Erythroblast (primary cell): ENCODE data around the gene ZNF423.

Experiments used
- DNase-seq, 2 experiments: peaks; one replicate each; lab custom pipeline; 2025; lab: John Stamatoyannopoulos, UW
- GATA1 ChIP-seq: IDR thresholded peaks from 2 replicates; pipeline ENCODE4 v1.6.1; 2011; ENCODE audit warnings: low read depth, mild to moderate bottlenecking, control low read depth, low read length, moderate library complexity
- POLR2A ChIP-seq: IDR thresholded peaks from 2 replicates; pipeline ENCODE4 v1.6.1; 2011; ENCODE audit warnings: mild to moderate bottlenecking, low read length

The ZNF423 gene

GRCh38 chr16:49453983-49454382 lies 401.9 kb downstream of the ZNF423 start:
- no peak for DNase-seq
- TF ChIP-seq GATA1 (no peak), POLR2A (no peak)

GRCh38 chr16:49453021-49453420 lies 402.9 kb downstream of the ZNF423 start:
- DNase-seq, result no peak
- TF ChIP-seq GATA1 (no peak), POLR2A (no peak)

- no peak for DNase-seq
- no peak for TF ChIP-seq GATA1
- no peak for TF ChIP-seq POLR2A
Observed at GRCh38 chr16:49452578-49452977, 403.3 kb downstream of the ZNF423 start.

DNA sequence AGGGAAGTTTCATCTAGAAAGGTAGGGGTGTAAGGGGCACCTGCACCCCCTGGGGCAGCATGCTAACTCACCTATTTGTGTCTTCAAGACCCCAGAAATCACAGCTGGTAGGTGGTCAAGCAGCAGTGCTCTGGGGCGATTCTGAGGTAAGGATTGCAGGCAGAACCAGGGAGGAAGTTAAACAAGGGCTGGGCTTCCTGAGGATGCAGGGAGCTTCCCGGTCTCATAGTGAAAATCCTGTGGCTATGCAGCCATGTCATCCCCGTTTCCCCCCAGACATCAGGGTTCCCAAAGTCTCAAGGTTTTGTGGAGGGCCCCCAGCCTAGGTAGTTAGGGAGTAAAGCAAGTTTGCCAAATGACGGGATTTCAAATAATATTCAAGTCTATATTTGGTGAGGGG lies 403.8 kb downstream of the ZNF423 start:
- DNase-seq, result no peak
- TF ChIP-seq GATA1, result no peak

DNA sequence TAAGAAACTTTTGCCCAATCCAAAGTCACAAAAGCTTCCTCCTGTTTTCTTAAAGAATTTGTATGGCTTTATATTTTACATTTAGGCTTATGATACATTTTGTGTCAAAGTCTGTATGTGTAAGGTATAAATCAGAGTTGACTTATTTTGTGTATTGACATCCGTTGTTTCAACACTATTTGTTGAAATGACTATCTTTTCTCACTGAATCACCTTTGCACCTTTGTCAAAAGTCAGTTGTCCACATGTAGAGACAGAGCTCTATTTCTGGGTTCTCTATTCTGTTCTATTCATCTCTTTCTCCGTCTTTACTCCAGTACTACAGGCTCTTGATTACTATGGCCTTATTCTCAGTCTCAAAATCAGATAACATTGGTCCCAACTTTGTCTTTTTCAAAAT lies 409.1 kb downstream of the ZNF423 start:
- no peak for TF ChIP-seq GATA1
- TF ChIP-seq POLR2A, result no peak
- no peak for DNase-seq

DNA sequence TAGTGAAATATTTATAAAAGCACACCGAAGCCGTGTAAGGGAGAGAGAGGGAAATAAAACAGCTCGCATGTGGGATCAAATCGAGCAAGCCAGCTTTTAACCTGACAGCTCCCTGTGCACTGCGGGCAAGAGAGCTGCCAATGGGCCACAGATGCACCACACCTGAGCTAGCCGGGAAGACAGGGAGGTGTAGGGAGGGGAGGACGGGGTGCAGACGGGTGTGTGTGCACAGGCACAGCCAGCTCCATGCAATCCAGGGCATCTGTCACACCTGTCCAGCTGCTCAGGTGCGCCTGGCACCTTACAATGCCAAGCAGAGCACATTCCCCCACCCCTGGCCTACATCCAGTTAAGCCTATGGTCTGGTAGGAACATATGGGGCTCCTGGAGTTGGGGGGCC lies 412.3 kb downstream of the ZNF423 start:
- TF ChIP-seq POLR2A (no peak), GATA1 (no peak)
- no peak for DNase-seq

DNA sequence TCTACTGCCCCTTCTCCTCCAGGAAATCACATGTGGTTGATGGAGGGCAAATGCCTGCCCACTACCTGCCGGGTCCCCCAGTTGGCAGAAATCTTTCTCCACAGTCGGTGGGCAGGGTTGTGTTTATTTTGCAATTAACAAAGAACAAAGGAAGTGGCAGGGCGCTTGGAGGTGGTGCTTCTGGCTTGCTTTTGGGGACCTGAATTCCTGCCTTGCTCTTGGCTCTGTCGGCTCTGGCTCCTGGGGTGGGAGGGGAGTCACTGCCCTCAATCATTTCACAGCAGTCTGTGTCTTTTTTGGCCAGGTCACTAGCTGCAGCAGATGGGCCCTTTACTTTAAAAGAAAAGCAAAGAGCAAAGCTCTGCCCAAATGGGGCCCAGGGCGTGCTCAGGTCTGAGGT lies 413.1 kb downstream of the ZNF423 start:
- no peak for DNase-seq

DNA sequence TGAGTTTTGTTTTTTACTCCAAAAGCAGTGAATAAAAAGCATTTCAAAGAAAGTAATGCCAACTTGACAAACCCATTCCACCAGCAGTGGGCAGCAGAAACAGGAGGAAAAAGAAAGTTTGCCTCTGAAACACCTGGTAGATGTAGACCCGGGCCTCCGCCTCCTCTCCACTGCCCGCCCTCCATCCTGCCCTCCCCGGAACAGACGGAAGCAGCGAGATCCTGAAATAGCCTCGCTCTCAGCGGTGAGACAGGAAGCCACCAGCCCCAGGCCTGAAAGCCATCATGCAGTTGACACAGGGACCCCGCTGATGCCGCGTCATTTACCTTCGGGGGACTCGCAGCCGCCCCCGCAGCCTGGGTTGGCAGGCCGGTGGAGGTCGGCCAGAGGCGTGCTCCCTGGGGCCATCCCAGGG lies 414.5 kb downstream of the ZNF423 start:
- TF ChIP-seq POLR2A, result no peak
- TF ChIP-seq GATA1, result no peak
- no peak for DNase-seq

More for the DNA sequence above, 413.1 kb downstream of the ZNF423 start:
- TF ChIP-seq POLR2A (no peak), GATA1 (no peak)

GRCh38 chr16:49440156-49441065 lies 415.5 kb downstream of the ZNF423 start:
- no peak for DNase-seq
- TF ChIP-seq GATA1, result no peak
- no peak for TF ChIP-seq POLR2A

DNA sequence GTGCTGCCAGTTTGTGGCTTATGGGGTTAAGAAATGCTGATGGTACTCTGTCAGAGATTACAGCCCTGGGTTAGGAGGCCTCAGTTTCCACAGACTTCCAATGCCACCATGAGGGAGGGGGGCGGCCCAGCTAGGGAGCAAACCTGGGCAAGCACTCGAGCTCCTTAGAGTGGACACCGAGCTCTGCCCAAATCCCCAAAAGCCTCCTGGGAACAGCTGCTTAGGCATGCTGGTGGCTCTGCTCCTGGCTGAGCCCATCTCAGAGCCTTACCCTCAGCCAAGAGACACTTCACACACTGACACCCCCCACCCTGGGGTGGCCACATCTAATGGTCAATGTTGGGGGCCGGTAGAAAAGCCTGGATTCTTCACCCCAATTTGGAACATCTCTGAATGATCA lies 416.2 kb downstream of the ZNF423 start:
- DNase-seq, result no peak
- TF ChIP-seq GATA1 (no peak), POLR2A (no peak)

DNA sequence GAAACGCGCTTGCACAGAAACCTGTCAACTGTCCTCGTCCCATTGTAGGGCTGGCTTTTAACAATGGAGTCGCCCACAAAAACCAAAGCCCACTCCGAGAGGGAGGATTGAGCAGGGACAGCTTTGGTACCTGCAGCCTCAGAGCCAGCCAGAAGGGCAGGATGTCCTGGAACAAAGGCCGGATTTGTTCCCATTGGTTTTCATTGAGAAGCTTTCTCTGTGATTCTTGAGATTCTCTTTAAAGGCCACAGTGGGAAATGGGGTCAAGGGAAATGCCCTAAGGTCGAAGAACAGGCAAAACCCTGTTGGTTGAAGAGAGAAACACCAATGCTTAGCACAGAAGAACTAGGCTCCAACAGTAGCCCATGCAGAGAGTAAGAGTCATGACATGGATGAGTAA lies 416.9 kb downstream of the ZNF423 start:
- DNase-seq, result no peak
- TF ChIP-seq GATA1 (no peak), POLR2A (no peak)
